Left colon (tissue), 2 donors: ENCODE results near the gene TRIO. TPM values are rescaled to one million over a fixed set of nuclear protein-coding genes. Genes with fewer than 3 reads are reported as not detected.

Source experiments
- ATAC-seq: fragments of 200-7000 bp; cut with Tn5 transposase; one replicate; pipeline ENCODE4 v1.9.1; 2020; ENCODE audit warnings: mild to moderate bottlenecking, moderate library complexity
- DNase-seq, 2 donors: peaks; one replicate each; pipeline ENCODE4 v3.0.0-alpha.2; 2020
- intact Hi-C, 2 donors: fragments of 100-400 bp; cut with DNase I in 1 of 2; cut with micrococcal nuclease in 1 of 2; formaldehyde crosslinking; loops; one replicate each; pipeline versions ENCODE4 v1.11.2 to v1.14.0; 2022; cut with DNase I, micrococcal nuclease
- total RNA-seq, 2 donors: library from RNA; stranded (reverse); fragmentation: NEBNext Ultra II Directional; extraction: Animal tissue kit (Norgen Biotek cat#: 25700); gene quantifications; one replicate each; pipeline ENCODE4 v1.2.1, GENCODE V29; 2021
- donor health status: DM: no; HTN: no; CAD: no.
- donor health status: DM: yes; HTN: yes; CAD: no.

Gene TRIO
- total RNA-seq, 2 donors from 2014 or later, result 140 to 181 TPM

GRCh38 chr5:14407746-14408175 is 264.6 kb downstream of the TRIO start:
- ATAC-seq (no peak), DNase-seq (no peak)
- intact Hi-C loops, result loop anchor here in 1 of 2 donors (10.0 kb wide), 1 partner anchor 47 kb away; no protein-coding TSS in a partner anchor

- intact Hi-C loops, result loop anchor here in 1 of 2 donors (10.0 kb wide), 1 partner anchor 46 kb away; no protein-coding TSS in a partner anchor
- DNase-seq (no peak), ATAC-seq (no peak)
These were observed 265.9 kb downstream of the TRIO start for GRCh38 chr5:14408969-14409586.

- ATAC-seq, result no peak
- intact Hi-C loops, result no loop called here
These were observed 266.9 kb downstream of the TRIO start for GRCh38 chr5:14410068-14410393.

GRCh38 chr5:14410394-14411201 is 267.5 kb downstream of the TRIO start:
- DNase-seq, result no peak
- intact Hi-C loops, result no loop called here
- ATAC-seq, result no peak

More at GRCh38 chr5:14410068-14410393, 266.9 kb downstream of the TRIO start:
- no peak for DNase-seq

- intact Hi-C loops, result no loop called here
- no peak for ATAC-seq
- DNase-seq, result no peak
These were observed 268.1 kb downstream of the TRIO start for GRCh38 chr5:14411216-14411615.

DNA sequence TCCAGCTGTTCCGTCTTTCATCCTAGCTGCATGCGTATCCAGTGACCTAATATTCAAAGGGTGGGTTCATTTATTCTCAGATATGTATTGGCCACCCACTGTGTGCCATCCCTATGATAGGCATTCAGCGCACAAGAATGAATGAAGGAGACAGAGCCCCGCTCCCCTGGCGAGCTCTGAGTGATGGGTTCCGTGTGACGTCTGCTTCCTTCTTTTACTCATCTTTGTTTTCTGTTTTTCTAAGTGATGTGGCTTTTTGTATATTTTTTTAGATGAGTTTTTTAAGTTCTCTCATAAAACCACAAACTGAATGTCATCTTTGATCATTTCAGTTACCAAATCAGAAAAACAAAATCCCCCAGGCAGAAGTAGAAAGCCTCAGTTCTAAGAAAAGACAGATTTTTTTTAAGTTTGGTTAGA is 270.2 kb downstream of the TRIO start:
- DNase-seq (no peak), ATAC-seq (no peak)
- intact Hi-C loops, result no loop called here

- peak; percentile 70 for ATAC-seq
- intact Hi-C loops, result no loop called here
- no peak for DNase-seq
These were observed 270.9 kb downstream of the TRIO start for GRCh38 chr5:14414007-14414406.

GRCh38 chr5:14414656-14415023 is 271.5 kb downstream of the TRIO start:
- intact Hi-C loops, result no loop called here
- DNase-seq, result peak in 1 of 2 donors; percentile 40
- peak; percentile 73 for ATAC-seq

GRCh38 chr5:14415024-14415697 is 272.0 kb downstream of the TRIO start:
- intact Hi-C loops, result no loop called here
- ATAC-seq (no peak), DNase-seq (no peak)

GRCh38 chr5:14415698-14416074 is 272.5 kb downstream of the TRIO start:
- ATAC-seq (no peak), DNase-seq (no peak)
- intact Hi-C loops, result no loop called here

DNA sequence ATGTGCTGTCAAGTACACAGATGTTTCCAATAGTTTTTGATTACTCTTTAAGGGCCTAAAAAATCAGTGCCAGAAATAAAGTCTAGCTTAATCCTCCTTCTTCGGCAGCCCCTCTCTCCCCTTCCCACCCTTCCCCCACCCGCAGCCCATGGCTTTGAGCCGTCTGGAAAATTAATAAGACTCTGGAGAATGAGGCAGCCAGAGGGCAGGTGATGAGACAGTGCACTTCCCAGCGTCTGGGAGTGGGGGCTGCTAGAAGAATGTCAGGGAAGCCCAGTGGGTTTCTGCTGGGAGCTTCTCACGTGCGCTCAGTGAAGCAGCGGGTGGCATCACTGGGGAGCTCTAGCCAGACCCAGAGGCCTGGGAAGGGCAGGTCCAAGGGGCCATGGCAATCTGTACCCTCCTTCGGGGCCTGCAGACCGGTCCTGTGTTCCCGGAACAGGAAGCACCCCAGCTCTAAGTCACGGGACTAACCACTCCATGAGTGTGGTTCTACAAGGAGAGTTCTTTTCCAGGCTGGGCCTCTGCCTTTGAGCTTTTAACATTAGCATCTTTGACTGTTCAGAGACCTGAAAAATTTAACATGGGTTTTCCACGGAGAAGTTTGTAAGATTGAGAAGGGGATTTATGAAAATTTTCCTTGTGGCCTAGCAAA is 273.6 kb downstream of the TRIO start:
- intact Hi-C loops, result no loop called here
- DNase-seq (no peak), ATAC-seq (no peak)

DNA sequence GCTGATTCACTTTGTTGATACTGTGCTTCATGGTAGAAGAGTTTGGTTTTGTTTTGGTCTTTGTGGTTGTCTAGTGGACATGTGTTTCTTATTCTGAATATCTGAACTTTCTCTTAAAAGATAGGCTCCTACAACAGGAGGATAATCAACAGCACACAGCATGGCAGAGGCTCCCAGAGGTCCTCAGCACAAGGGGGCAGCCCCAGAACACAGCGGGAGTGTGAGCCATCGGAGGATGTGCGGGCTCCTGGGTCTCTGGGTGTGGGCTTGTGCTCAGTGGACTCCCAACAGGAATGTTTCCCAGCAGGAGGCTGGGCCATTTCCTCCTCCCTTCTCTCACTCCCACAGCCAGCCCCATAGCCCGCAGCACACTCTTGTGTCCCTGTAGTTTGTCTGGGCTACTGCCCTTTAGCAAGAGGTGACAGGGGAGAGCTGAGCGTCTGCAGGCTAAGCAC is 274.2 kb downstream of the TRIO start:
- DNase-seq, result no peak
- no peak for ATAC-seq
- intact Hi-C loops, result no loop called here

- DNase-seq, result no peak
- ATAC-seq, result no peak
- intact Hi-C loops, result no loop called here
These were observed 274.9 kb downstream of the TRIO start for GRCh38 chr5:14417792-14418765.

DNA sequence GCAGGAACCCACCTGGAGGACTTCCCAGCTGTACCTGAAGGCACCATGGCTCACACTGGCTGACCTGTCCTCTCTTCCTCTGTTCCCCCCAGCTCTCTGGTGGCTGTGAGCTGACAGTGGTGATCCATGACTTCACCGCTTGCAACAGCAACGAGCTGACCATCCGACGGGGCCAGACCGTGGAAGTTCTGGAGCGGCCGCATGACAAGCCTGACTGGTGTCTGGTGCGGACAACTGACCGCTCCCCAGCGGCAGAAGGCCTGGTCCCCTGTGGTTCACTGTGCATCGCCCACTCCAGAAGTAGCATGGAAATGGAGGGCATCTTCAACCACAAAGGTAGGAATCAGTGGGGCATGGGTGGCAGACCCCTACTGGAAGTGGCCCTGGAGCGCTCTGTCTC is 276.5 kb downstream of the TRIO start:
- DNase-seq, result no peak
- ATAC-seq, result no peak
- intact Hi-C loops, result no loop called here

DNA sequence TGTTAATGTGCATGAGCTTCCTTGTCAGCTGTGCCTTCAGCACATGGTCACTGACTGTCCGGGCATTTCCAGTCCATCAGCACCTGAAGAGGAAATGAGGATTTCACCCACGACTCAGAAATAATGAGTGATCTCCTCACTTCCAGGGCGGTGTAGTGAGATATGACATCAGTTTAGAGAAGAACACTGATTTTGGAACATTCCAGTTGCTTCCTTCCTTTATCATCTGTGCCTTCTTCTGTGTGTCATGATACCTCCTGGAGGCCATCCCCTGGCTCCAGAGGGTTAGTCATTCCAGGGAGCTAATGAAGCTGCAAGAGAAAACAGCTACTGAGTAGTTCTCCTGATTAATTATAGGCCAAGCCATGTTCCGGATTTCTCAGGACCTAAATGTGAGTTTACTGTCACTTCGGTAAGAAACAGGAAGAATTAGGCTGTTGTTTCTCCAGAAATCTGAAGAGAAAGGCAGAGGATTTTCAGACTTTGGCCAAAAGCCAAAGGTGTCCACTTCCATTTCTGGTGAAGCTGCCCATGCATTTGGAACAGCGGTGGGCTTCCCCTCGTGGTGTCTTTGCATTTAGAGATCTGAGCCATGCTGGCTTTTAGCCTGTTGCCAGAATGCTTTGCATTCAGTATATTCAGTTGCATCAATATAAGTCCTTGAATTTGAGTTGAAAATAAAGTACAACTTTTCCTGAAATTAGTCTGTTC is 277.1 kb downstream of the TRIO start:
- intact Hi-C loops, result no loop called here
- DNase-seq (no peak), ATAC-seq (no peak)

DNA sequence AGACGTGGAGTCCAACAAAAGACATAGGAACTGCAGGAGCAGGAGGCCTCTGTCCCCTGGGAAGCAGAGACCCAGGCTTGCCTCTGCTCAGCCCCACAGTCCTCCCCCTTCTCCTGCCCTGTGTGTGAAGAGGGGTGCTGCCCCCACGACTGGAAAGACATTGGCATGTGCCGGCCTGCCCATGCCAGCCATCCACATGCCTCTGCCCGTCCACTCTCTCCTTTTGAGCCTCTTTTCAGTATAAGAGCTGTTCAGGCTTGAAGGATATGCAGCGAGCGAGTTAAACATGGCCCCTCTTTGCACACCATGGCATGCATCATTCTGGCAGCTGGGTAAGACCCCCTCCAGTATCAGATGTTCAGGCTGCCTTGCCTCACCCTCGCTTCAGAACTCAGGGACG is 278.7 kb downstream of the TRIO start:
- DNase-seq (no peak), ATAC-seq (no peak)
- intact Hi-C loops, result no loop called here

DNA sequence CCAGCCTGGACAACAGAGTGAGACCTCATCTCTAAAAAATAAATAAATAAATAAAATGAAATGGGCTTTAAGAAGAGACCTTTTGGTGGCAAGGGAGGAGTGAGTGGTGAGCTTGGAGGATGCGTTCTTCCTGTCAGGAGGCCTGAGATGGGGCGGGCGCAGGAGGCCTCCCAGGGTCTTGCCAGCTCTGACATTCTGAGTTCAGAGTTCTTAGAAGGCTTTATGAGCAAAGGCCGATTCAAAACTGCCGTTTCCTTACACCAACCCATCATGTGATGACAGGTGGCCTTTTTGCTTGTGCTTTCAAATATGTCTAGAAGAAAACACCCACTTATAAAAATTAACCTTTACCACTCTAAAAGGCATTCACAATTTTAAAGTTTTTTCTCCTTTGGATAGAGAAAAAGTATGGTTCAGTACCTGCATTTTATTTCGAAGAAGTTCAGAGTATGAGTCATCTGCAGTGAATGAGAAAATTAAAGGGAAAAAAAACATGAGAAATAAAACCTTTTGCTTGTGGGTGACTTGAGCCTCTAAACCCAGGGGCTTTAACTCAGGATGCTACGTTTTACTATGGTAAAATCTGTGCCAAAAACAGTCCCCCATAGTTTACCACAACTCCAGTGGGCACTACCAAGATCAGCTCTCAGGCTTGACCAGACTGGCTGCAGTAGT is 281.0 kb downstream of the TRIO start:
- intact Hi-C loops, result no loop called here
- no peak for DNase-seq
- no peak for ATAC-seq
